NCI-H1436 (cell line): ENCODE data around the gene PHLPP1.

Experiments
- DNase-seq: peaks from one replicate; lab custom pipeline; 2025; lab: John Stamatoyannopoulos, UW

Gene PHLPP1

GRCh38 chr18:63005306-63005705 lies 290.0 kb downstream of the PHLPP1 start:
- DNase-seq: no peak

- DNase-seq: no peak
Measured at GRCh38 chr18:63007231-63007630, 291.9 kb downstream of the PHLPP1 start.

- DNase-seq: peak; percentile 67
Measured at GRCh38 chr18:63016270-63016669, 300.9 kb downstream of the PHLPP1 start.

- no peak for DNase-seq
Measured at GRCh38 chr18:63017076-63017475, 301.7 kb downstream of the PHLPP1 start.

- no peak for DNase-seq
Measured at GRCh38 chr18:63017977-63018376, 302.6 kb downstream of the PHLPP1 start.

- DNase-seq: no peak
Measured at GRCh38 chr18:63022429-63023022, 307.2 kb downstream of the PHLPP1 start.

GRCh38 chr18:63025251-63026090 lies 310.1 kb downstream of the PHLPP1 start:
- DNase-seq: no peak

- no peak for DNase-seq
Measured at GRCh38 chr18:63028380-63028779, 313.0 kb downstream of the PHLPP1 start.
